D721Med (cell line): ENCODE data around the gene DCDC2C.

Experiments used
- DNase-seq: peaks from one replicate; pipeline ENCODE4 v3.0.0; 2011; ENCODE audit warnings: low spot score; ENCODE audit not compliant: insufficient read length
- FAIRE-seq: peaks from 2 replicates; lab custom pipeline; 2011; peaks lifted over from hg19 to GRCh38; lab: Jason Lieb, UNC
- TF ChIP-seq, protein P1 (sequence below): IDR thresholded peaks from 2 replicates; pipeline ENCODE4 v1.5.1; 2012; ENCODE audit warnings: mild to moderate bottlenecking, control low read depth; ENCODE audit not compliant: insufficient read depth; ENCODE audit errors: missing control alignments

The DCDC2C gene

DNA sequence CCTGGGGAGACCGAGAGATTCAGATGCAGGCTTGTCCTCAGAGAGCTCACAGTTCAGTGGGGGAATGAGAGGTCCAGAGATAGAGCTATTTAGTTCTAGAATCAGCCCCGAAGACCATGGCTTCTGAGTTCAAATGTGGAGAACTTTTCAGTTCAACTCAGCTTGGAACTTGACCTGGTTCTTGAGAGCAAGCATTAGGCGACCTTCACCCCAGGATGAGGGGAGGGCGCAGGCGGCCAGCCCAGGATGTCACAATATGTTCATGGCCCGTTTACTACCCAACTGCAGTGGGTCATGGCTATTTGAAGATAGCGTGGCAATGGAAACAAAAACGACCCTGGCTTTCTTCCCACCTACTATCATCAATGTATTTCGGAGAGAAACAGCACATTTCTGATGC, 33.8 kb downstream of the DCDC2C start:
- DNase-seq (no peak), FAIRE-seq (no peak)
- TF ChIP-seq, protein P1, sequence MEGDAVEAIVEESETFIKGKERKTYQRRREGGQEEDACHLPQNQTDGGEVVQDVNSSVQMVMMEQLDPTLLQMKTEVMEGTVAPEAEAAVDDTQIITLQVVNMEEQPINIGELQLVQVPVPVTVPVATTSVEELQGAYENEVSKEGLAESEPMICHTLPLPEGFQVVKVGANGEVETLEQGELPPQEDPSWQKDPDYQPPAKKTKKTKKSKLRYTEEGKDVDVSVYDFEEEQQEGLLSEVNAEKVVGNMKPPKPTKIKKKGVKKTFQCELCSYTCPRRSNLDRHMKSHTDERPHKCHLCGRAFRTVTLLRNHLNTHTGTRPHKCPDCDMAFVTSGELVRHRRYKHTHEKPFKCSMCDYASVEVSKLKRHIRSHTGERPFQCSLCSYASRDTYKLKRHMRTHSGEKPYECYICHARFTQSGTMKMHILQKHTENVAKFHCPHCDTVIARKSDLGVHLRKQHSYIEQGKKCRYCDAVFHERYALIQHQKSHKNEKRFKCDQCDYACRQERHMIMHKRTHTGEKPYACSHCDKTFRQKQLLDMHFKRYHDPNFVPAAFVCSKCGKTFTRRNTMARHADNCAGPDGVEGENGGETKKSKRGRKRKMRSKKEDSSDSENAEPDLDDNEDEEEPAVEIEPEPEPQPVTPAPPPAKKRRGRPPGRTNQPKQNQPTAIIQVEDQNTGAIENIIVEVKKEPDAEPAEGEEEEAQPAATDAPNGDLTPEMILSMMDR = no peak

DNA sequence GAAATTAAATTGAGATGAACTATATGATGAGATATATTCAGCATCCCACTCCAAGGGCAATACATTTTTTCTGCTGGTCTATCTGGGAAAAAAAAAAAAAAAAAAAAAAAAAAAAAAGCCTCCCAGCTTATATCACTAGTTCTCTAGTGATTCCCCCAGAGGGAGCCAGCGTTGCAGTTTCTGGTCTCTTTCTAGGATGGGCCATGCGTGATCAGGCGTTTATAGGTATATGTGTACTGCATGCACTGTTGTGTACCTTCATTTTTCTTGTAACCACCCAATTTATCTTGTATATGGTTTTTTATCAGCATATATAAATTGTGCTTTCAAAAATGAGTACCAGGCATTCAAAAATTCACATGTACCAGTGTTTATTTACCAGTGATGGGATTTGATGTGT, 35.1 kb downstream of the DCDC2C start:
- DNase-seq = peak; percentile 35
- no peak for FAIRE-seq
- TF ChIP-seq, protein P1 = peak; percentile 33

DNA sequence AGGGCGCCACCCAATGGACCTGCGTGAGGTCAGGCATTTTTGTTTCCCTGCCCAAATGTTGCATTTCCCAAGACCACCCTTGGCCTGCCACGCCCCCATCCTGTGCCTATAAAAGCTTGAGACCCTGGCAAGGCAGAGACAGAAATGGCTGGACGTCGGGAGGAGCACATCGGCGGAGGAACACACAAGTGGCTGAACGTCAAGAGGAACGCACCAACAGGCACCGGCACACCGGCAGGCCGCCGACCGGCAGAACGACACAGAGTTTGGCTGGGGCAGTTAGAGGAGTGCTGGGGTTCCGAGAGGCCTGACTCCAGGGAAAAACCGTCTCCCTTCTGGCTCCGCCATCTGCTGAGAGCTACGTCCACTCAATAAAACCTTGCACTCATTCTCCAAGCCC, 35.9 kb downstream of the DCDC2C start:
- TF ChIP-seq, protein P1 = no peak
- no peak for FAIRE-seq
- no peak for DNase-seq

DNA sequence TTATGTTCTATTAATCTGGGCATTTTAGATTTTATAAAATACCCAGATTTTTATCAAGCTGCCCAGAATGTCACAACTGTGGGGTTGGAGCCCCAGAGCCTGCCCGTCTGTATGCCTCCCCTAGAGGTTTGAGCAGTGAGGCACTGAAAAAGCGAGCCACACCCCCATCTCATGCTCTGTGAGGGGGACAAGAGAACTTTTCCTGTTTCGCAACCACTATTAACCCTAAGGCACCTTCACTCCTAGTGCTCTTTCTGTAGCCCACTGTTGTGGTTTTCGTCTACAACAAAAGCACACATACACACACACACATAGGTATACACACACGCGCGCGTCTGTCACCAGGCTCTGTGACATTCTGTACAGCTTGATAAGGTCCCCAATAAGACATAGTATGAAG, 38.0 kb downstream of the DCDC2C start:
- DNase-seq = no peak
- FAIRE-seq = no peak
- TF ChIP-seq, protein P1 = no peak

DNA sequence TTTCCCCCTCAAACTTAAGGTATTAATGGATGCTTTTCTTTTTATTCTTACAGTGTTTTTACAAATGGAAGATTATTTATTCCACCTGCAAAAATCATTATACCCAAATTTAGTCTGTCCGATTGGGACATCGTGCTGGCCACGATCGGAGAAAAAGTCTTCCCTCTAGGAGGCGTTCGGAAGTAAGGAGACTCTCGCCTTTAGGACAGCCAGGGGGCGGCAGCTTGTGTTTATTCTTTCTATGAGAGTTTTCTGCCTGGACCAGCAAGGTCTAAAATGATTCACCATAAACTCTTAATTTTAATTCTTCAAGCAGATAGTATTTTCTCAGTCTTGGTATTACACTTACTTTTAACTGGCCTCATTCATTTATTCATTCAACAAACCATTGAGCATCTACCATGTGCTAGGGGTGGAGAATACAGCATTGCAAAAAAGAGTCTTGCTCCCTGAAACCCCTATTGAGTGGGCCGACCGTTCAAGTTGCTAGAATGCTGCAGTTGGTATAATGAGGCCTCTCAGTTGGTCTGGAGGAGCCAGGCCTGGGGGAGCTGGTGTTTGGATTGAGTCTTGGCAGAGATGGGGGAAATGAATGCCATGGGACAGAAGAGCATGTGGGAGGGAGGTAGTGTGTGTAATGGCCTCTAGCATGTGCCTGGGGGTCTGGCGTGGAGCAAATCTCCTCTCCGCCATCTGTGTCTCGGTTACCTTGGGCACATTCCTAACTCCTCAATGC, 38.7 kb downstream of the DCDC2C start:
- FAIRE-seq (no peak), DNase-seq (no peak)
- TF ChIP-seq, protein P1 = no peak

DNA sequence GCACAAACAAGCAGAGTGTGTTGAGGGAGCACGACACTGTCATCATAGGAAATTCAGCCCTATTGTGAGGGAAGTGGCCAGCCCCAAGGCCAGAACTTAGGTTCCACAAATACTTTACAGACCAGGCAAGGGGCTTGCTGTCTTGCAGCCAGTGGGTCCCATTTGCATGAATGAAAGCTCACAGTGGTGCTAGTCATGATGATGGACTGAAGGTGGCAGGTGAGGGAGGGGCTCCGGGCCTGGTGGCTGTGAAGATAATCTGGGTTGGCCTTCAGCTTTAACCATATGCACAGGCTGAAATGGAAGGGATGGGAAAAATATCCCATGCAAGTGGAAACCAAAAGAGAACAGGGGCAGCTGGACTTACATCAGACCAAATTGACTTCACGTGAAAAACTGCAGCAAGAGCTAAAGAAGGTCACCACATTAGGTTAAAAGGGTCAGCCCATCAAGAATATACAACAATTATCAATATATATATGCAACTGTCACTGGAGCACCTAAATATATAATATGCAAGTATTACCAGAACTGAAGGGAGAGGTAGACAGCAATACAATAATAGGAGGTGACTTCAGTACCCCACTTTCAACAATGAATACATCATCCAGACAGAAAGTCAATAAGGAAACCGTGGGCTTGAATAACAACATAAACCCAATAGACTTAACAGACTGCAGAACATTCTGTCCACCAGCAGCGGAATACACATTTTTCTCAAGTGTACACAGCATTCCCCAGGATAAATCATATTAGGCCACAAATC, 39.6 kb downstream of the DCDC2C start:
- FAIRE-seq = no peak
- no peak for DNase-seq
- TF ChIP-seq, protein P1 = no peak

DNA sequence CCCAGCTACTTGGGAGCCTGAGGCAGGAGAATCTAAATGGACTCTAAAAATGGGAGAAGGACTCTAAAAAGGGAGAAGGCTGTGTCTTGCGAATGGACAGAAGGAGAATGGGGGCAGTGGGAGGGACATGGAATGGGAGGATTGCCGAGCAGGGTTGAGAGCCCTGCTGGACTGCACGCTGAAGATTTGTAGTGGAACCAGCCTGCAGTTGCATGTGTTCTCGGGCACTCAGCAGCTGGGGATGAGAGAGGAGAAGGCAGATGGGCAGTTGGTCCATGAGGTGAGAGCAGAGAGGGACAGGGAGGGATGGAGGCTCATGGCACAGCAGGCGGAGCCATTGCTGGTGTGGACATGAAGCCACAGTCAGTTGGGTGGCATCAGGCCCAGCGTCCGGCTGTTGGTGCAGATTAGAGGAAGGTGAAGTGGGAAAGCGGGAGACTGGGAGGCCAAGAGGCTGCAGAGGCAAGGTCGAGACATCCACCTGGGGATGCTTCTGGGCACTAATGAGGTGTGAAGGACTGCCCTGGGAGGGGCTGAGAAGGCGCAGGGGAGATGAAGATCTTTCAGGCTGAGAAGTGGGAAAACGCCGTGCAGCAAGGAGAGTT, 40.7 kb downstream of the DCDC2C start:
- FAIRE-seq (no peak), DNase-seq (no peak)
- TF ChIP-seq, protein P1 = no peak
